Thyroid gland (tissue), 4 donors: ENCODE measurements around the gene CFAP90. TPM values are rescaled to one million over a fixed set of nuclear protein-coding genes. Genes with fewer than 3 reads are reported as not detected.

ENCODE experiments used
- DNase-seq, 2 donors: peaks; one replicate each; pipeline ENCODE4 v3.0.0-alpha.2; 2019
- H3K27ac ChIP-seq, 3 donors: fragments of 200-600 bp; sonication (generic); 1 replicate in 2 of 3; 2 replicates in 1 of 3; pipeline ENCODE4 v1.5.1; 2016 to 2019; ENCODE audit warnings: mild to moderate bottlenecking in 1 of 3, moderate library complexity in 1 of 3
- H3K27me3 ChIP-seq: fragments of 200-600 bp; sonication (generic); one replicate; pipeline ENCODE4 v1.5.1; 2019
- H3K36me3 ChIP-seq, 2 donors: fragments of 200-600 bp; sonication (generic); one replicate each; pipeline ENCODE4 v1.5.1; 2016 to 2019
- H3K4me1 ChIP-seq, 2 donors: fragments of 200-600 bp; sonication (generic); one replicate each; pipeline ENCODE4 v1.5.1; 2017 to 2019
- H3K4me3 ChIP-seq, 3 donors: fragments of 200-600 bp; sonication (generic); replicated peaks in 1 of 3; 1 replicate in 2 of 3; 2 replicates in 1 of 3; pipeline ENCODE4 v1.5.1; 2016; ENCODE audit warnings: mild to moderate bottlenecking in 1 of 3
- H3K9me3 ChIP-seq: fragments of 200-600 bp; sonication (generic); one replicate; pipeline ENCODE4 v1.5.1; 2017
- POLR2A ChIP-seq, 2 donors: fragments of 450-650 bp; IDR thresholded peaks; one replicate each; pipeline ENCODE4 v1.6.1; 2017; ENCODE audit warnings: antibody characterized with exemption in 2 of 2, mild to moderate bottlenecking in 2 of 2, moderate library complexity in 1 of 2
- WGBS, 2 donors: methylation state at CpG; one replicate each; pipeline ENCODE4 v1.1.5; 2017; 5-methylcytosine and 5-hydroxymethylcytosine counted together
- intact Hi-C: fragments of 100-400 bp; cut with DNase I; formaldehyde crosslinking; loops from one replicate; pipeline ENCODE4 v1.15.1; 2023
- total RNA-seq, 4 donors: library from RNA; depleted of rRNA; stranded (reverse); fragments of >200 nt; gene quantifications; one replicate each; pipeline ENCODE4 v1.2.3, GENCODE V29; 2016
- TF ChIP-seq, protein P1 (sequence below), 6 experiments: fragments of 200-600 bp in 3 of 6; fragments of 450-650 bp in 3 of 6; sonication (generic) in 3 of 6; IDR thresholded peaks; one replicate each; pipeline ENCODE4 v1.5.1; 2016 to 2019; ENCODE audit warnings: antibody characterized with exemption in 6 of 6, mild to moderate bottlenecking in 2 of 6, inconsistent platforms in 1 of 6, moderate library complexity in 1 of 6

Gene CFAP90
- total RNA-seq, 4 donors from 2014 or later: 0.49 to 0.89 (median 0.81) TPM; not detected in 1

GRCh38 chr5:7848296-7848695 is 2.6 kb downstream of the CFAP90 start:
- intact Hi-C loops: no loop called here
- H3K4me3 ChIP-seq: no peak overlapping the region
- no peak for DNase-seq
- H3K27me3 ChIP-seq: no peaks in the 10 kb centered on the region
- TF ChIP-seq POLR2A (IDR thresholded peaks at IDR 0.05): no peak
- TF ChIP-seq, protein P1, sequence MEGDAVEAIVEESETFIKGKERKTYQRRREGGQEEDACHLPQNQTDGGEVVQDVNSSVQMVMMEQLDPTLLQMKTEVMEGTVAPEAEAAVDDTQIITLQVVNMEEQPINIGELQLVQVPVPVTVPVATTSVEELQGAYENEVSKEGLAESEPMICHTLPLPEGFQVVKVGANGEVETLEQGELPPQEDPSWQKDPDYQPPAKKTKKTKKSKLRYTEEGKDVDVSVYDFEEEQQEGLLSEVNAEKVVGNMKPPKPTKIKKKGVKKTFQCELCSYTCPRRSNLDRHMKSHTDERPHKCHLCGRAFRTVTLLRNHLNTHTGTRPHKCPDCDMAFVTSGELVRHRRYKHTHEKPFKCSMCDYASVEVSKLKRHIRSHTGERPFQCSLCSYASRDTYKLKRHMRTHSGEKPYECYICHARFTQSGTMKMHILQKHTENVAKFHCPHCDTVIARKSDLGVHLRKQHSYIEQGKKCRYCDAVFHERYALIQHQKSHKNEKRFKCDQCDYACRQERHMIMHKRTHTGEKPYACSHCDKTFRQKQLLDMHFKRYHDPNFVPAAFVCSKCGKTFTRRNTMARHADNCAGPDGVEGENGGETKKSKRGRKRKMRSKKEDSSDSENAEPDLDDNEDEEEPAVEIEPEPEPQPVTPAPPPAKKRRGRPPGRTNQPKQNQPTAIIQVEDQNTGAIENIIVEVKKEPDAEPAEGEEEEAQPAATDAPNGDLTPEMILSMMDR (IDR thresholded peaks at IDR 0.05): no peak
- no peaks in the 10 kb centered on the region for H3K36me3 ChIP-seq
- peaks cover 11 to 15% of the 10 kb centered on the region in 2 donors for H3K4me1 ChIP-seq
- no peaks in the 10 kb centered on the region for H3K9me3 ChIP-seq
- 89 to 95% methylated on average over 2 of the region's 2 CpGs for WGBS, 2 donors
- H3K27ac ChIP-seq: no peak overlapping the region

DNA sequence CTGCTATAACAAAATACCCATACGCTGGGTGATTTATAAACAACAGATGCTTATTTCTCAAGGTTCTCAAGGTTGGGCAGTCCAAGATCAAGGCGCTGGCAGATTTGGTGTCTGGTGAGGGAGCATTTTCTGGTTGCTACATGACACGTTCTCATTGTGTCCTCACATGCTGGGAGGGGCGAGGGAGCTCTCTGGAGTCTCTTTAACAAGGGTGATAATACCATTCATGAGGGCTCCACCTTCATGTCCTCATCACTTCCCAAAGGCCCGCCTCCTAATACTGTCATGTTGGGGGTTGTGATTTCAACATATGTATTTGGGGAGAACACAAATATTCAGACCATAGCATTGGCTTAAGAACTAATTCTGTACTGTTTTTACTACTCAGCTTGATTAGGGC is 4.6 kb downstream of the CFAP90 start:
- TF ChIP-seq POLR2A (IDR thresholded peaks at IDR 0.05): no peak
- TF ChIP-seq, protein P1 (IDR thresholded peaks at IDR 0.05): no peak
- Histone ChIP-seq H3K27me3 (no peaks in the 10 kb centered on the region), H3K9me3 (no peaks in the 10 kb centered on the region), H3K27ac (no peak overlapping the region), H3K36me3 (no peaks in the 10 kb centered on the region), H3K4me3 (no peak overlapping the region), H3K4me1 (peaks cover 11 to 14% of the 10 kb centered on the region in 2 donors)
- intact Hi-C loops: no loop called here
- WGBS, 2 donors: 87 to 94% methylated on average over 5 of the region's 5 CpGs
- no peak for DNase-seq

DNA sequence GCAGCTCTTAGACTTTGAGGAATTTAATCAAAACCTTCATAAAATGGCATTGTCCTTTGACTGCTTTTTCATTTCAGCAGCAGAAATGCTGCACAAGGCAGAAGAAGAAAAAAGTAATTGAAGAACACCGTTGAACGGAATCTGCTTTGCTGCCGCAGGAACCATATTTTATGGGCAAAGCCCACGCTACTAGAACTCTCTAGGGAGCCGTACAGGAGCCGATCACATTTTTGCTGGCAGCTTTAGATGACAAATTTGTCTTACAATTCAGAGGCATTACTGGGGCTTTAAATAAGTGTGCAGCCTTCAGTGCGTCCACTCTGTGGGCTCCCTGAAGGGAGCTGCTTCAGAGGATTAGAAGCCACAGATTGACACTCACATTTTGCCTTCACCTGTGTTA is 5.4 kb downstream of the CFAP90 start:
- H3K9me3 ChIP-seq: no peaks in the 10 kb centered on the region
- intact Hi-C loops: no loop called here
- TF ChIP-seq, protein P1 (IDR thresholded peaks at IDR 0.05): no peak
- no peak for TF ChIP-seq POLR2A (IDR thresholded peaks at IDR 0.05)
- DNase-seq: no peak
- H3K36me3 ChIP-seq: no peaks in the 10 kb centered on the region
- no peak overlapping the region for H3K4me3 ChIP-seq
- WGBS, 2 donors: 80 to 84% methylated on average over 7 of the region's 7 CpGs
- H3K27ac ChIP-seq: no peak overlapping the region
- peaks cover 7 to 9% of the 10 kb centered on the region in 2 donors for H3K4me1 ChIP-seq
- H3K27me3 ChIP-seq: no peaks in the 10 kb centered on the region

DNA sequence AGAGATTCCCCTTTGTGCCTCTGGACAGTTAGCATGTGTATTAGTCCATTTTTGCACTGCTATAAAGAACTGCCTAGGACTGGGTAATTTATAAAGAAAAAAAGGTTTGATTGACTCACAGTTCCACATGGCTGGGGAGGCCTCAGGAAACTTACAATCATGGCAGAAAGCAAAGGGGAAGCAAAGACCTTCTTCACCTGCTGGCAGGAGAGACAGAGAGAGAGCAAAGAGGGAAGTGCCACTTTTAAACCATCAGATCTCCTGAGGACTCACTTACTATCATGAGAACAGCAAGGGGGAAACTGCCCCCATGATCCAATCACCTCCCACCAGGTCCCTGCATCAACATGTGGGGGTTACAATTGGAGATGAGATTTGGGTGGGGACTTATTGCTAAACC is 6.0 kb downstream of the CFAP90 start:
- peaks cover 4 to 5% of the 10 kb centered on the region in 2 donors for H3K4me1 ChIP-seq
- intact Hi-C loops: no loop called here

GRCh38 chr5:7842531-7842930 is 8.4 kb downstream of the CFAP90 start:
- TF ChIP-seq, protein P1 (IDR thresholded peaks at IDR 0.05): no peak
- no peak for TF ChIP-seq POLR2A (IDR thresholded peaks at IDR 0.05)
- Histone ChIP-seq H3K27ac (no peak overlapping the region), H3K4me3 (no peak overlapping the region), H3K27me3 (no peaks in the 10 kb centered on the region), H3K9me3 (no peaks in the 10 kb centered on the region), H3K4me1 (peaks cover 0 to 3% of the 10 kb centered on the region in 2 donors), H3K36me3 (no peaks in the 10 kb centered on the region)
- WGBS, 2 donors: 74 to 82% methylated on average over 2 of the region's 2 CpGs
- intact Hi-C loops: no loop called here
- no peak for DNase-seq

More for the DNA sequence above, 6.0 kb downstream of the CFAP90 start:
- TF ChIP-seq, protein P1 (IDR thresholded peaks at IDR 0.05): no peak
- no peak for TF ChIP-seq POLR2A (IDR thresholded peaks at IDR 0.05)
- DNase-seq: no peak
- no peaks in the 10 kb centered on the region for H3K9me3 ChIP-seq
- no peaks in the 10 kb centered on the region for H3K36me3 ChIP-seq
- no peak overlapping the region for H3K27ac ChIP-seq
- no peaks in the 10 kb centered on the region for H3K27me3 ChIP-seq
- H3K4me3 ChIP-seq: no peak overlapping the region
